Measurements from ENCODE around the gene BRME1. TPM values are rescaled to one million over a fixed set of nuclear protein-coding genes. Genes with fewer than 3 reads are reported as not detected.

BRME1 gene
- total RNA-seq, 1 donor from 2014 or later = 0.68 TPM

GRCh38 chr19:13835791-13836723, 69.9 kb downstream of the BRME1 start:
- H2AFZ ChIP-seq (ENCODE audit: low read depth, low read length) = no peak overlapping the region
- FAIRE-seq (no peak), DNase-seq (ENCODE audit: low read depth) (no peak)
- H3K4me1 Mint-ChIP-seq (ENCODE audit: low read depth, unreplicated experiment) = peaks cover 24% of the 10 kb centered on the region
- H3K9ac ChIP-seq (ENCODE audit: low read length) = peak overlapping the region; percentile 65
- H3K4me3 Mint-ChIP-seq (ENCODE audit: unreplicated experiment) = no peak overlapping the region
- H3K79me2 ChIP-seq (ENCODE audit: insufficient read depth, low read length) = peaks cover 70% of the 10 kb centered on the region
- H3K27me3 Mint-ChIP-seq (ENCODE audit: low read depth, unreplicated experiment) = no peaks in the 10 kb centered on the region
- H3K27ac ChIP-seq (ENCODE audit: low read depth, low read length) = peak overlapping the region; percentile 71
- no peak overlapping the region for H3K4me3 ChIP-seq (ENCODE audit: insufficient read depth, low read depth, low read length)
- peak overlapping the region; percentile 98 for H3K4me2 ChIP-seq (ENCODE audit: low read length)
- peaks cover 93% of the 10 kb centered on the region for H4K20me1 ChIP-seq (ENCODE audit: insufficient read depth, low read length)
- peaks cover 1% of the 10 kb centered on the region for H3K9me3 Mint-ChIP-seq (ENCODE audit: unreplicated experiment)
- H3K27ac Mint-ChIP-seq (ENCODE audit: unreplicated experiment) = no peak overlapping the region
- no peaks in the 10 kb centered on the region for H3K9me3 ChIP-seq (ENCODE audit: insufficient read depth, low read depth, low read length)
- H3K36me3 Mint-ChIP-seq (ENCODE audit: low read depth, unreplicated experiment) = peaks cover 13% of the 10 kb centered on the region
- H3K36me3 ChIP-seq (ENCODE audit: insufficient read depth, low read length) = peaks cover 22% of the 10 kb centered on the region
- H3K27me3 ChIP-seq (ENCODE audit: insufficient read depth, low read length) = no peaks in the 10 kb centered on the region
- H3K4me1 ChIP-seq (ENCODE audit: insufficient read depth, low read length) = peaks cover 49% of the 10 kb centered on the region
- TF ChIP-seq EZH2 (IDR thresholded peaks at IDR 0.05; ENCODE audit: insufficient read depth, low read length) = no peak

- peaks cover 81% of the 10 kb centered on the region for H4K20me1 ChIP-seq (ENCODE audit: insufficient read depth, low read length)
- no peak for FAIRE-seq
- H3K4me3 ChIP-seq (ENCODE audit: insufficient read depth, low read depth, low read length) = no peak overlapping the region
- H3K4me3 Mint-ChIP-seq (ENCODE audit: unreplicated experiment) = peak overlapping the region; percentile 71
- TF ChIP-seq EZH2 (IDR thresholded peaks at IDR 0.05; ENCODE audit: insufficient read depth, low read length) (no peak), CTCF (IDR thresholded peaks at IDR 0.05; ENCODE audit: insufficient read depth, low read depth, low read length) (no peak)
- H3K36me3 ChIP-seq (ENCODE audit: insufficient read depth, low read length) = peaks cover 22% of the 10 kb centered on the region
- no peaks in the 10 kb centered on the region for H3K27me3 ChIP-seq (ENCODE audit: insufficient read depth, low read length)
- peaks cover 18% of the 10 kb centered on the region for H3K4me1 Mint-ChIP-seq (ENCODE audit: low read depth, unreplicated experiment)
- peaks cover 54% of the 10 kb centered on the region for H3K79me2 ChIP-seq (ENCODE audit: insufficient read depth, low read length)
- peaks cover 13% of the 10 kb centered on the region for H3K36me3 Mint-ChIP-seq (ENCODE audit: low read depth, unreplicated experiment)
- H2AFZ ChIP-seq (ENCODE audit: low read depth, low read length) = no peak overlapping the region
- H3K4me1 ChIP-seq (ENCODE audit: insufficient read depth, low read length) = peaks cover 49% of the 10 kb centered on the region
- H3K27ac Mint-ChIP-seq (ENCODE audit: unreplicated experiment) = peak overlapping the region; percentile 93
- H3K9me3 ChIP-seq (ENCODE audit: insufficient read depth, low read depth, low read length) = no peaks in the 10 kb centered on the region
- H3K4me2 ChIP-seq (ENCODE audit: low read length) = peak overlapping the region; percentile 53
- H3K27me3 Mint-ChIP-seq (ENCODE audit: low read depth, unreplicated experiment) = no peaks in the 10 kb centered on the region
- H3K27ac ChIP-seq (ENCODE audit: low read depth, low read length) = peak overlapping the region; percentile 74
- peak overlapping the region; percentile 62 for H3K9ac ChIP-seq (ENCODE audit: low read length)
- DNase-seq (ENCODE audit: low read depth) = no peak
- peaks cover 1% of the 10 kb centered on the region for H3K9me3 Mint-ChIP-seq (ENCODE audit: unreplicated experiment)
Measured at GRCh38 chr19:13834244-13835069, 71.5 kb downstream of the BRME1 start.
